SK-N-MC (cell line): Measurements from ENCODE around the gene SRM.

Source experiments
- EZH2 ChIP-seq: fragments of 200-600 bp; sonication (generic); IDR thresholded peaks from one replicate; pipeline ENCODE4 v1.6.1; 2017; ENCODE audit warnings: antibody characterized with exemption
- FOXP2 ChIP-seq: optimal IDR thresholded peaks from 2 replicates; pipeline ENCODE3; 2011; ENCODE audit warnings: mild to moderate bottlenecking, moderate library complexity; ENCODE audit not compliant: insufficient read depth; ENCODE audit errors: extremely low read length, control extremely low read depth
- POLR2AphosphoS5 ChIP-seq: IDR thresholded peaks from 2 replicates; pipeline ENCODE4 v1.6.1; 2012; ENCODE audit warnings: mild to moderate bottlenecking, low read depth, low read length, borderline replicate concordance

- TF ChIP-seq EZH2 (no peak), POLR2AphosphoS5 (no peak), FOXP2 (no peak)
Observed at GRCh38 chr1:11042065-11042464, 17.8 kb downstream of the SRM start.
